Heart left ventricle (tissue), 16 donors: Measurements from ENCODE around the gene CCDC85B. TPM values are rescaled to one million over a fixed set of nuclear protein-coding genes. Genes with fewer than 3 reads are reported as not detected.
A peak's percentile ranks its signal among the peaks of the same experiment; 100 is the strongest.

Experiments used
- ATAC-seq, 4 donors: fragments of 200-7000 bp; cut with Tn5 transposase; one replicate each; pipeline ENCODE4 v1.9.1; 2020 to 2022; ENCODE audit warnings: moderate library complexity in 4 of 4, mild to moderate bottlenecking in 3 of 4, moderate number of reproducible peaks in 1 of 4
- DNase-seq, 5 donors: peaks; one replicate each; pipeline ENCODE4 v3.0.0-alpha.2; 2020
- H3K27ac ChIP-seq, 12 donors: fragments of 200-600 bp; sonication (generic) in 4 of 12; one replicate each; pipeline versions ENCODE4 v1.5.0 to v1.8.0; 2016 to 2022; ENCODE audit warnings: mild to moderate bottlenecking in 2 of 12
- H3K27me3 ChIP-seq, 9 donors: fragments of 200-600 bp; sonication (generic) in 2 of 9; one replicate each; pipeline versions ENCODE4 v1.5.1 to v1.8.0; 2016 to 2022; ENCODE audit warnings: mild to moderate bottlenecking in 3 of 9
- H3K36me3 ChIP-seq, 9 donors: fragments of 200-600 bp; sonication (generic) in 2 of 9; one replicate each; pipeline versions ENCODE4 v1.5.0 to v1.8.0; 2018 to 2022; ENCODE audit warnings: mild to moderate bottlenecking in 2 of 9
- H3K4me1 ChIP-seq, 12 donors: fragments of 200-600 bp; sonication (generic) in 4 of 12; one replicate each; pipeline versions ENCODE4 v1.5.0 to v1.8.0; 2016 to 2022; ENCODE audit warnings: mild to moderate bottlenecking in 3 of 12
- H3K4me3 ChIP-seq, 12 donors: fragments of 200-600 bp; sonication (generic) in 4 of 12; one replicate each; pipeline versions ENCODE4 v1.5.0 to v1.8.0; 2017 to 2022; ENCODE audit warnings: mild to moderate bottlenecking in 9 of 12, moderate library complexity in 4 of 12
- H3K9me3 ChIP-seq, 12 donors: fragments of 200-600 bp; sonication (generic) in 4 of 12; one replicate each; pipeline versions ENCODE4 v1.5.0 to v1.8.0; 2016 to 2022; ENCODE audit warnings: mild to moderate bottlenecking in 1 of 12
- POLR2A ChIP-seq, 2 donors: fragments of 450-650 bp; IDR thresholded peaks; one replicate each; pipeline ENCODE4 v1.6.1; 2017; ENCODE audit warnings: antibody characterized with exemption in 2 of 2, mild to moderate bottlenecking in 2 of 2, moderate library complexity in 2 of 2
- WGBS, 4 donors: extraction: QIAGEN DNeasy Blood & Tissue Kit in 2 of 4; methylation state at CpG; one replicate each; pipeline versions ENCODE4 v1.1.5 to v1.1.7; 2013 to 2018; 5-methylcytosine and 5-hydroxymethylcytosine counted together
- intact Hi-C, 10 donors: fragments of 100-400 bp; cut with DNase I; formaldehyde crosslinking; loops; one replicate each; pipeline versions ENCODE4 v1.11.1 to v1.14.2; 2022
- polyA plus RNA-seq, 2 donors: library from polyadenylated mRNA; stranded (reverse); fragments of 200-250 nt; gene quantifications; one replicate each; pipeline ENCODE4 v1.2.3, GENCODE V29; 2013
- total RNA-seq, 9 donors: library from RNA; depleted of rRNA in 2 of 9; stranded (reverse); fragments of >200 nt in 2 of 9; fragmentation: NEBNext Ultra II Directional in 3 of 9; extraction: Animal tissue kit (Norgen Biotek cat#: 25700) in 3 of 9; gene quantifications; one replicate each; pipeline versions ENCODE4 v1.1.0 to v1.2.4, GENCODE V29; 2016 to 2023
- TF ChIP-seq, protein P1 (sequence below), 12 donors: fragments of 200-600 bp; sonication (generic) in 4 of 12; IDR thresholded peaks; one replicate each; pipeline versions ENCODE4 v1.5.0 to v1.8.0; 2018 to 2022; ENCODE audit warnings: antibody characterized with exemption in 12 of 12, mild to moderate bottlenecking in 5 of 12
- donor health status: ischemic (EF 13 %, LVEDD 7.1; RV severe dilation, severe dysfunction).
- donor health status: healthy with polysubstance abuse.
- donor health status: DM: no; HTN: yes; CAD: no.
- donor health status: DM: no; HTN: no; CAD: no.
- donor health status: ischemic (EF 25% LVEDD 6.9; RV normal size, moderate dysfunction).
- donor health status: ischemic (EF 25% LVEDD 5.7; RV mildly dilated, moderate dysfunction).
- donor health status: healthy.
- donor health status: DM: yes; HTN: yes; CAD: no.
- donor health status: ischemic (EF 35%, LVEDD 5.7; RV mildly dilated, moderate dysfunction).
- donor health status: nonischemic (EF 11% LVEDD 7.7; RV severe dilation, severe dysfunction).
- donor health status: DM: yes; HTN: yes; CAD: no.
- donor health status: PGD.
- donor health status: ischemic (EF 29% LVEDD 5.4; RV normal size, mild dysfunction).
- donor health status: nonischemic (EF 23%, LVEDD 6.1; RV moderate dilation, normal function).

CCDC85B gene
- total and polyA plus RNA-seq, 11 donors, result 31.3 to 78.1 (median 36.9) TPM

DNA sequence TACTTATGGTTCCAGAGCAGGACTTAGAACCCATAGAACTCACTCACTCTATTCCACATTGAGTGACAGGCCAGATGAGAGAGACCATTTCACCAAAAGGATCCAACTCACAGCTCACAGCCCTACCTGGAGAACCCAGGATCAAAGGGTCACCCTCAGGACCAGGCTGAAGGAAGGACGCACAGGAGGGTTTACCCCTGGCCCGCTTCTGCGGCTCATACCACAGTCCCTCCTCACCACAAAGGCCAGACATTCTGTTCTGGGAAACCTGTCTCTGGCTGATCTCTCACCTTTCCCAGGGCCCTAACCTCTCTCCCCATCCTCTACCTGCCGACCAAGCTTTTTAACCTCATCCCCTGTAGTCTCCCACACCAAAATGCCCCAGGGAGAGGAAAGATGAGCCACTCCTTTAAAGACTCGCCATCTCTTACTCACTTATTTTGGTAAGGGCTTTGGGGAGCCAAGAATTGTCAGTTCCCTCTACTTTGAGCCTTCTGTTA, 5.1 kb downstream of the CCDC85B start:
- TF ChIP-seq, protein P1, sequence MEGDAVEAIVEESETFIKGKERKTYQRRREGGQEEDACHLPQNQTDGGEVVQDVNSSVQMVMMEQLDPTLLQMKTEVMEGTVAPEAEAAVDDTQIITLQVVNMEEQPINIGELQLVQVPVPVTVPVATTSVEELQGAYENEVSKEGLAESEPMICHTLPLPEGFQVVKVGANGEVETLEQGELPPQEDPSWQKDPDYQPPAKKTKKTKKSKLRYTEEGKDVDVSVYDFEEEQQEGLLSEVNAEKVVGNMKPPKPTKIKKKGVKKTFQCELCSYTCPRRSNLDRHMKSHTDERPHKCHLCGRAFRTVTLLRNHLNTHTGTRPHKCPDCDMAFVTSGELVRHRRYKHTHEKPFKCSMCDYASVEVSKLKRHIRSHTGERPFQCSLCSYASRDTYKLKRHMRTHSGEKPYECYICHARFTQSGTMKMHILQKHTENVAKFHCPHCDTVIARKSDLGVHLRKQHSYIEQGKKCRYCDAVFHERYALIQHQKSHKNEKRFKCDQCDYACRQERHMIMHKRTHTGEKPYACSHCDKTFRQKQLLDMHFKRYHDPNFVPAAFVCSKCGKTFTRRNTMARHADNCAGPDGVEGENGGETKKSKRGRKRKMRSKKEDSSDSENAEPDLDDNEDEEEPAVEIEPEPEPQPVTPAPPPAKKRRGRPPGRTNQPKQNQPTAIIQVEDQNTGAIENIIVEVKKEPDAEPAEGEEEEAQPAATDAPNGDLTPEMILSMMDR (IDR thresholded peaks at IDR 0.05), result no peak
- TF ChIP-seq POLR2A (IDR thresholded peaks at IDR 0.05), result no peak
- Histone ChIP-seq H3K27me3 (peaks cover 0 to 15% (median 0%) of the 10 kb centered on the region in 9 donors), H3K27ac (no peak overlapping the region), H3K4me3 (no peak overlapping the region), H3K36me3 (no peaks in the 10 kb centered on the region), H3K9me3 (no peaks in the 10 kb centered on the region), H3K4me1 (peaks cover 9 to 60% (median 41%) of the 10 kb centered on the region in 12 donors)
- DNase-seq (no peak), ATAC-seq (no peak)
- WGBS, 4 donors, result 88 to 94% (median 92%) methylated on average over 3 to 5 of the region's 5 CpGs
- intact Hi-C loops, result no loop called here

DNA sequence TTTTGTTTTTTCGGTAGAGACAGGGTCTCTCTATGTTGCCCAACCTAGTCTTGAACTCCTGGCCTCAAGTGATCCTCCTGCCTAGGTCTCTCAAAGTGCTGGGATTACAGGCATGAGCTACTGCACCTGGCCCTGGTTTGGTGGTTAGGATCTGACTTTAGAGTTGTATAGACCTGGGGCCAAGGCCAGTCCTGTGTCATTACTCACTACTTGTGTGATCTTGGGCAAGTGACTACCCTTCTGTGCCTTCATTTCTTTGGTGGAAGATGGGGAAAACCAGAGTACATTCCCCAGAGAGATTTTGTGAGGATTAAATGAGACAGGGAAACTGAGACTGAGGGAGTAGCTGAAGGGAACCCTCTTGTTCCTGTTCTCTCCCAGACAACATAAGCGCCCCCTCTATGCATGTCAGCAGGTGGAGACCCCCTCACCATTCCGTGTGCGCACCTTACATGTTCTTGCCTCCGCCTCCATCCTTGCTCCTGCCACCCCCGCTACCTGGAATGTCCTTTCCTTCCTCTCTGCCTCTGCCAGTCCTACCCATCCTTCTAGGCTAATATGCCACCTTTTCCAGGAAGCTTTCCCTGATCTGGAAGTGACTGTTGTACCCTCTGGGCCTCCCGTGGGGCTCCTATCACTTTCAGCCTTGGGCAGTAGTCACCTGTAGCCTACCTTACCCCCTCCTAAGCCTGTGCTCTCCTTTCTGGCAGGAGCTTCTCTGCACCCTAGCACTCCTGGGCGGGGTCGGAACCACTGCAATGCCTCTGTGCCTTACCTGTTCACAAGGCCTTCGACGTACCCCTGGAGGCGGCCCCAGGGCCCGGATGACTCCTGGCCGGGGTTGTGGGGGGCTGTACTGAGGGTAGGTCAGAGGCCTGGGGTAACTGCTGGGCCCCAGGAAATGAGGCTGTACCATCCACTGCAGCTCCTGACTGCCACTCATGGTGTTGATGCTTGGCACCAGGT, 5.8 kb downstream of the CCDC85B start:
- Histone ChIP-seq H3K4me3 (no peak overlapping the region), H3K27ac (no peak overlapping the region), H3K36me3 (no peaks in the 10 kb centered on the region), H3K4me1 (peaks cover 9 to 63% (median 43%) of the 10 kb centered on the region in 12 donors), H3K9me3 (no peaks in the 10 kb centered on the region), H3K27me3 (peaks cover 0 to 15% (median 0%) of the 10 kb centered on the region in 9 donors)
- WGBS, 4 donors, result 93 to 97% (median 95%) methylated on average over 12 to 14 of the region's 14 CpGs
- DNase-seq, result peak in 1 of 5 donors; percentile 51
- intact Hi-C loops, result no loop called here
- ATAC-seq, result no peak
- TF ChIP-seq, protein P1 (IDR thresholded peaks at IDR 0.05), result no peak
- TF ChIP-seq POLR2A (IDR thresholded peaks at IDR 0.05), result no peak

DNA sequence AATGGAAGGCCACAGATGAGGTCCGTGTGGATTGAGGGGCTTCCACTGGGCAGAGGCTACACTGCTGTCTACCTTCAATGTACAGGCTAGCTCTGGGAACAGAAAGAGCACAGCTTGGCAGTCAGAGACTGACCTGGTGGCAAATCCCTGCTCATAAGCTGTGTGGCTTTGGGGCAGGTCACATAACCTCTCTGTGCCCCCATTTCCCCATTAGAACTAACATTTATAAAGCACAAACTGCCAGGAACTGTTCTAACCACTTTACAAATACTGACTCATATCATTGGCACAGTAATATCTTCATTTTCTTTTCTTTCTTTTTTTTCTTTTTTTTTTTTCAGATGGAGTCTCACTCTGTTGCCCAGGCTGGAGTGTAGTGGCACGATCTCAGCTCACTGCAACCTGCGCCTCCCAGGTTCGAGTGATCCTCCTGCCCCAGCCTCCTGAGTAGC, 6.6 kb downstream of the CCDC85B start:
- Histone ChIP-seq H3K27ac (no peak overlapping the region), H3K4me3 (no peak overlapping the region), H3K27me3 (peaks cover 0 to 15% (median 0%) of the 10 kb centered on the region in 9 donors), H3K4me1 (peaks cover 7 to 56% (median 40%) of the 10 kb centered on the region in 12 donors), H3K36me3 (no peaks in the 10 kb centered on the region), H3K9me3 (no peaks in the 10 kb centered on the region)
- intact Hi-C loops, result no loop called here
- WGBS, 4 donors, result 93 to 95% (median 94%) methylated on average over 4 of the region's 4 CpGs
- DNase-seq (no peak), ATAC-seq (no peak)
- TF ChIP-seq POLR2A (IDR thresholded peaks at IDR 0.05), result no peak
- TF ChIP-seq, protein P1 (IDR thresholded peaks at IDR 0.05), result no peak
